ENCODE results near the gene TIMP3.

Gene TIMP3

DNA sequence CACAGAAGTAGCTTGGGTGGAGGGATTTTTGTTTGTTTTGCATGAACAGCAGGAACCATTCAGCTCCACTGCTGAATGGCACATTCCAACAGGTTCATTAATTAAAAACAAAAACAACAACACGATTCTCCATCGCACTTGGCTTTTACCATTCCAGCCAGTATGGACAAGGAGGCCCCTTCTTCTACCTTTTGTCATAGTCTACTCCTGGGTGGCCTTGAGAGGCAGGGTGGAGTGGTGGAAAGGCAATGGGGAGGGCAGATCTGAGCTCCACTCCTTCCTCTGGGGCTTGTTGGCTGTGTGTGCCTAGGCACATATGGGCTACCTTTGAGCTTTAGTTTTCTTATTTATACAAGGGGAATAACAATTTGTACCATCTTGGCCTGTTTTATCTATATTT lies 4.8 kb downstream of the TIMP3 start:
- H3K36me3 ChIP-seq (ENCODE audit: control insufficient read depth in 2 of 2, insufficient read depth in 1 of 2, low read length in 2 of 2) = no peaks in the 10 kb centered on the region
- peaks cover 21% of the 10 kb centered on the region for H3K4me1 ChIP-seq (ENCODE audit: control insufficient read depth, insufficient read depth, low read length)
- H3K4me3 ChIP-seq (ENCODE audit: low read depth, low read length) = no peak overlapping the region
- no peak for TF ChIP-seq ZNF274 (IDR thresholded peaks at IDR 0.05; ENCODE audit: low read length)
- TF ChIP-seq ZNF274 (tag by site-specific recombination; IDR thresholded peaks at IDR 0.05; ENCODE audit: borderline replicate concordance) = no peak
- TF ChIP-seq, protein P1, sequence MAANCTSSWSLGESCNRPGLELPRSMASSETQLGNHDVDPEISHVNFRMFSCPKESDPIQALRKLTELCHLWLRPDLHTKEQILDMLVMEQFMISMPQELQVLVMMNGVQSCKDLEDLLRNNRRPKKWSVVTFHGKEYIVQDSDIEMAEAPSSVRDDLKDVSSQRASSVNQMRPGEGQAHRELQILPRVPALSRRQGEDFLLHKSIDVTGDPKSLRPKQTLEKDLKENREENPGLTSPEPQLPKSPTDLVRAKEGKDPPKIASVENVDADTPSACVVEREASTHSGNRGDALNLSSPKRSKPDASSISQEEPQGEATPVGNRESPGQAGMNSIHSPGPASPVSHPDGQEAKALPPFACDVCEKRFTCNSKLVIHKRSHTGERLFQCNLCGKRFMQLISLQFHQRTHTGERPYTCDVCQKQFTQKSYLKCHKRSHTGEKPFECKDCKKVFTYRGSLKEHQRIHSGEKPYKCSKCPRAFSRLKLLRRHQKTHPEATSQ (tag by site-specific recombination; IDR thresholded peaks at IDR 0.05) = no peak
- no peak for TF ChIP-seq ZFHX2 (tag by site-specific recombination; conservative IDR thresholded peaks at IDR 0.05)
- no peak for TF ChIP-seq ZNF140 (tag by site-specific recombination; IDR thresholded peaks at IDR 0.05)
- 0 out of 2 replicates have a peak, but pooled peaks have one; percentile 31 for TF ChIP-seq SCRT2 (tag by site-specific recombination; IDR thresholded peaks at IDR 0.05)
- no peak for TF ChIP-seq AEBP2 (tag by site-specific recombination; IDR thresholded peaks at IDR 0.05; ENCODE audit: borderline replicate concordance)
- no peak for TF ChIP-seq ZEB2 (tag by site-specific recombination; IDR thresholded peaks at IDR 0.05)
- peak; percentile 49 for TF ChIP-seq PRDM10 (tag by site-specific recombination; IDR thresholded peaks at IDR 0.05)
- TF ChIP-seq KLF16 (tag by site-specific recombination; IDR thresholded peaks at IDR 0.05) = no peak
- no peak for TF ChIP-seq IKZF3 (tag by site-specific recombination; IDR thresholded peaks at IDR 0.05)
- TF ChIP-seq OSR2 (tag by site-specific recombination; IDR thresholded peaks at IDR 0.05) = no peak
- no peak for TF ChIP-seq ZNF514 (tag by site-specific recombination; IDR thresholded peaks at IDR 0.05)
- TF ChIP-seq ZNF621 (tag by site-specific recombination; IDR thresholded peaks at IDR 0.05) = no peak
- H3K9me3 ChIP-seq (ENCODE audit: control insufficient read depth, insufficient read depth, low read depth, low read length) = no peaks in the 10 kb centered on the region
- no peak overlapping the region for H3K27ac ChIP-seq (ENCODE audit: extremely low read depth, low read depth, low read length)
- CTCF ChIA-PET = interaction anchor here (0.5 to 5.3 kb wide), 9 partner anchors 10 to 363 kb away, joined by 3 to 54 read pairs (median 3); no protein-coding TSS in a partner anchor
- POLR2A ChIA-PET = no interaction called here

DNA sequence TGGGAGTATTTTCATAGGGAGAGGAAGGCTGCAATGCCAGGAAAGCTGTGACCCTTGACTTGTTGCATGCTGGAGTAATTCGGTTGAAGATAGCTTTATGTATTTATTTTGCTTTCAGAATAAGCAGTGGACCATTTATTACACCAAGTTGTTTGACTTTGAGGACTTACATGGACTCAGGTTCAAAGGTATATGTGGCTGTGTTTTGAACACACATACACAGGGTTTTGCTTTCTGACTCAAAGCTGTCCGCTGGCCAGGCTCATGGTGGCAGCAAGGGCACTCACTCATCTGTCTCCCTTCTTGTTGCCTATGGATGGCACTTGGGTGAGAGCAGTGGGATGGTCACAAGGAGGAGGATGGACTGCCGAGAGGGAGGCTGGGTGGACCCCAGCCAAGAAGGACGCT lies 6.5 kb downstream of the TIMP3 start:
- ChIA-PET POLR2A (no interaction called here), CTCF (interaction anchor here (1.1 to 5.3 kb wide), 5 partner anchors 12 to 279 kb away, joined by 3 to 54 read pairs (median 4); no protein-coding TSS in a partner anchor)
- no peaks in the 10 kb centered on the region for H3K36me3 ChIP-seq (ENCODE audit: control insufficient read depth in 2 of 2, insufficient read depth in 1 of 2, low read length in 2 of 2)
- TF ChIP-seq SCRT1 (tag by site-specific recombination; IDR thresholded peaks at IDR 0.05; ENCODE audit: borderline replicate concordance) (0 out of 2 replicates have a peak, but pooled peaks have one; percentile 36), SCRT2 (tag by site-specific recombination; IDR thresholded peaks at IDR 0.05) (peak; percentile 61; the same call in 1 of the 2 replicates), ZNF223 (tag by site-specific recombination; IDR thresholded peaks at IDR 0.05) (no peak)
- no peak overlapping the region for H3K4me3 ChIP-seq (ENCODE audit: low read depth, low read length)
- H3K4me1 ChIP-seq (ENCODE audit: control insufficient read depth, insufficient read depth, low read length) = peaks cover 13% of the 10 kb centered on the region
- H3K27ac ChIP-seq (ENCODE audit: extremely low read depth, low read depth, low read length) = no peak overlapping the region
- H3K9me3 ChIP-seq (ENCODE audit: control insufficient read depth, insufficient read depth, low read depth, low read length) = no peaks in the 10 kb centered on the region

Measured in HEK293 (cell line).